AG04450 (cell line): ENCODE results near the gene CLDN3. TPM values are rescaled to one million over a fixed set of nuclear protein-coding genes. Genes with fewer than 3 reads are reported as not detected.

Experiments used
- CTCF ChIA-PET: fragments of 300-600, 350-600 bp; formaldehyde crosslinking; extraction: SDS; loops from one replicate; lab custom pipeline; 2022; ENCODE audit warnings: antibody characterized with exemption, inconsistent platforms; lab: Charles Lee
- POLR2A ChIA-PET: fragments of 350-600 bp; formaldehyde crosslinking; extraction: SDS; loops from one replicate; lab custom pipeline; 2021; ENCODE audit warnings: antibody characterized with exemption, inconsistent platforms; lab: Yijun Ruan, JAX
- DNase-seq: peaks from one replicate; pipeline ENCODE4 v3.0.0-alpha.2; 2011; ENCODE audit warnings: low read depth, low spot score
- H3K27ac ChIP-seq: one replicate; pipeline ENCODE4 v1.5.1; 2012; ENCODE audit warnings: low read depth, low read length, control low read depth
- H3K27me3 ChIP-seq: one replicate; pipeline ENCODE4 v1.6.0; 2012; ENCODE audit warnings: low read length; ENCODE audit not compliant: control insufficient read depth, insufficient read depth
- H3K4me3 ChIP-seq: 2 replicates; pipeline ENCODE4 v1.5.1; 2011; ENCODE audit warnings: mild to moderate bottlenecking, low read depth, low read length, control low read depth
- H3K9me3 ChIP-seq: 2 replicates; pipeline ENCODE4 v1.5.1; 2012; ENCODE audit warnings: low read length; ENCODE audit not compliant: control insufficient read depth, insufficient read depth
- CTCF ChIP-seq: IDR thresholded peaks from 2 replicates; pipeline ENCODE4 v1.5.1; 2011; ENCODE audit warnings: low read depth, low read length, control low read depth, inconsistent platforms
- polyA plus RNA-seq: library from polyadenylated mRNA; depleted of rRNA; stranded (reverse); fragments of >200 nt; gene quantifications from 2 replicates; pipeline ENCODE4 v1.2.3, GENCODE V29; 2011

CLDN3 gene
- polyA plus RNA-seq, 1 experiment, result not detected

GRCh38 chr7:73730485-73730884 lies 39.6 kb downstream of the CLDN3 start:
- DNase-seq, result no peak
- Histone ChIP-seq H3K4me3 (no peak overlapping the region), H3K27me3 (peaks cover 2% of the 10 kb centered on the region), H3K9me3 (no peaks in the 10 kb centered on the region), H3K27ac (no peak overlapping the region)
- POLR2A ChIA-PET, result interaction anchor here (0.7 kb wide), 1 partner anchor 121 kb away, joined by 5 read pairs; no protein-coding TSS in a partner anchor
- CTCF ChIA-PET, result interaction anchor here (0.8 to 2.6 kb wide), 2 partner anchors 123 to 124 kb away, joined by 3 to 22 read pairs; no protein-coding TSS in a partner anchor
- TF ChIP-seq CTCF, result no peak

GRCh38 chr7:73728551-73728950 lies 41.5 kb downstream of the CLDN3 start:
- peaks cover 2% of the 10 kb centered on the region for H3K27me3 ChIP-seq
- CTCF ChIA-PET, result interaction anchor here (1.0 to 2.6 kb wide), 3 partner anchors 48 to 122 kb away, joined by 3 to 22 read pairs (median 6); no protein-coding TSS in a partner anchor
- no peaks in the 10 kb centered on the region for H3K9me3 ChIP-seq
- no peak for TF ChIP-seq CTCF
- POLR2A ChIA-PET, result interaction anchor here (0.7 to 0.8 kb wide), 3 partner anchors 9 to 16 kb away, joined by 4 to 5 read pairs (median 4); partner anchors contain the start of genes ABHD11 and STX1A
- no peak overlapping the region for H3K27ac ChIP-seq
- DNase-seq, result no peak
- no peak overlapping the region for H3K4me3 ChIP-seq

- ChIA-PET POLR2A (no interaction called here), CTCF (interaction anchor here (1.0 to 2.6 kb wide), 3 partner anchors 48 to 121 kb away, joined by 3 to 22 read pairs (median 6); no protein-coding TSS in a partner anchor)
- no peaks in the 10 kb centered on the region for H3K9me3 ChIP-seq
- H3K4me3 ChIP-seq, result no peak overlapping the region
- no peak overlapping the region for H3K27ac ChIP-seq
- TF ChIP-seq CTCF, result no peak
- no peak for DNase-seq
- peaks cover 2% of the 10 kb centered on the region for H3K27me3 ChIP-seq
Measured at GRCh38 chr7:73727952-73728351, 42.1 kb downstream of the CLDN3 start.

GRCh38 chr7:73726083-73726466 lies 44.0 kb downstream of the CLDN3 start:
- no peak overlapping the region for H3K27ac ChIP-seq
- peaks cover 8% of the 10 kb centered on the region for H3K27me3 ChIP-seq
- no peak for DNase-seq
- no peak for TF ChIP-seq CTCF
- ChIA-PET POLR2A (interaction anchor here (1.2 kb wide), 1 partner anchor 119 kb away, joined by 3 read pairs; no protein-coding TSS in a partner anchor), CTCF (interaction anchor here (0.5 to 4.6 kb wide), 11 partner anchors 8 to 138 kb away, joined by 3 to 93 read pairs (median 6); partner anchors contain the start of gene ABHD11)
- H3K9me3 ChIP-seq, result no peaks in the 10 kb centered on the region
- H3K4me3 ChIP-seq, result no peak overlapping the region

- ChIA-PET POLR2A (no interaction called here), CTCF (interaction anchor here (0.7 to 4.6 kb wide), 2 partner anchors 117 to 303 kb away, joined by 3 to 93 read pairs; no protein-coding TSS in a partner anchor)
Measured at GRCh38 chr7:73723813-73724212, 46.3 kb downstream of the CLDN3 start.

More at GRCh38 chr7:73723813-73724212, 46.3 kb downstream of the CLDN3 start:
- H3K9me3 ChIP-seq, result no peaks in the 10 kb centered on the region; the same call in 1 of the 2 replicates
- no peak overlapping the region for H3K4me3 ChIP-seq
- TF ChIP-seq CTCF, result no peak
- peaks cover 8% of the 10 kb centered on the region for H3K27me3 ChIP-seq
- no peak overlapping the region for H3K27ac ChIP-seq
- DNase-seq, result no peak
